ENCODE data around the gene VAC14.
"Not testable (repeated sequence)": the region's sequence is repeated elsewhere in the genome, so short reads cannot be mapped to it uniquely, and the experiment has no call there.

Gene VAC14

GRCh38 chr16:70800781-70801480, at the start of gene VAC14:
TSS of gene VAC14 (minus strand) at chr16:70801158. CDS start at chr16:70800900, 258 bp downstream.
- peak; percentile 90 for DNase-seq (ENCODE audit: low spot score)

DNA sequence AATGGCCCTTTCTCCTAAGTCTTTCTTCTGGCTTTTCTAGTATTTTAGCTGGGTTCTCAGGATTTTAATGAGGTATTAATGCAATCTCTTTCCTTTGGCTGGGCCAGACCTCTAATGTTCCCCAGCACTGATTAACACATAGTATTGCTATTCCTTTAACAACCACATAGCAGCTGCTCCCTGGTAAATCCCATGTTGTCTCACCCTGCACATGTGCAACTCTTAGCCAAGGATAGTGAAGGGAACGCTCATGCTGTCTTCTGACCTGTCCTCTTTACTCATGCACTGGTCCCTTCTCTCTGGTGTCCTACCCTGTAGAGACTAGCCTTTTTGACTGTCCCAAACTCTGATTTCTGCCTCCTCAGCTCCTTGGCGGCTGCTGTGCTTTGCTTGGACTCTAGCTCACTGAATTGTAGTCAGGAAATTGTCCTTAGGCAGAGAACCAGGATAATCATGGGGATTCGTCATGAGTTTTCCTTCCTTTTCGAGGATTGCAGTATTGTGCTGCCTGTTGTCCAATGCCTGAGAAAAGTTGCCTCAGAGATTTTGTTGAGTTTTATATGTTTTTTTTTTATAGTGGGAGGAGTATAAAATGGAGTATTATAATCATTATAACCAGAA, 22.6 kb upstream of the VAC14 start:
- not testable (repeated sequence) for DNase-seq (ENCODE audit: low spot score)

- not testable (repeated sequence) for DNase-seq (ENCODE audit: low spot score)
Measured at GRCh38 chr16:70822734-70823133, 21.8 kb upstream of the VAC14 start.

- DNase-seq (ENCODE audit: low spot score) = not testable (repeated sequence)
Measured at GRCh38 chr16:70818088-70818487, 17.1 kb upstream of the VAC14 start.

DNA sequence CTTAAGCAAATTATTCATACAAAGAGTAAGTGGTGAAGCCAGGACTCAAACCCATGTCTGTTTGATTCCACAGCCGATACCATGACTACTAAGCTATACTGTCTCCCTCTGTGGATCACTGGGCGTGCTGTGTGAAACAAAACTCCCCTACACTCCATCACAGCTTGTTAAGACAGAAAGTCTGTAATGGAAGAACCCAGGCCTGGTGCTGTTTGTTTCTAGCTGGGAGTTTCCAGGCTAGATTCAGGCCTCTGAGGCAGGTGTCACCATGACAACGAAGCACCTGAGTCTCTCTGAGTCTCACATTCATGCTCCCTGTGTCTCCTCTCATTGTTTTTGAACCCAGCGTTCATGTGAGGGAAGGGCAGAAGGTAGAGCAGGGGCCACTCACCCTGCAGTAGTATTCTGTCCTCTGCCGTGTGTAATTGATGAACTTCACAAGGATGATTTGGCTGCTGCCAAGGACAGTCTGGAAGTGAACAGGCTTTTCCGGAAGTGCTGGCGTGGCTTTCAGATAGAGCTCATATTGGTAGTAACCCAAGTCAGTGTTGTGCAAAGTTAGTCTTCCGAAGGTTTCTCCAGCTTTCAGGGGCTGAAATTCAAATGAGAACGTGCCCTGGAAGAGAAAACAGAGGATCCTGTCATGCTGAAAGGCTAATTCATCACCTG, 8.6 kb upstream of the VAC14 start:
- DNase-seq (ENCODE audit: low spot score) = no peak

DNA sequence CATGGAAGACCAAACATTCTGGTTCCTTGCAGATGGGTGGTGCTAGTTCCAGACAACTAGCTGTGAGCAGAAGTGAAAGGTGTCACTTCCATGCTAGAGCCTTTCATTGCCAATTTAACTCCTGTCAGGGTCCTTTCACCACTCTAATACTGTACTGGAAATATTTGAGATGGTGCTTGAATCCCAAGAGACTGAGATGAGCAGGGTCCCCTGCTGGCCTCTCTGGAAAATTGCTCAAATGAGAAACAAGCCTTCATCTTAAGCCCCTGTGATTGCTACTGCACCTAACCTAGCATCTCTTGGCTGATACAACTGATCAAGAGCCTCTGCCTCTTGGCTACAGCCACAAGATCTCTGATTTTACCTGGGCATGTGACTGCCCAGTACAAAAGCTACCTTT, 7.4 kb upstream of the VAC14 start:
- DNase-seq (ENCODE audit: low spot score) = no peak

DNA sequence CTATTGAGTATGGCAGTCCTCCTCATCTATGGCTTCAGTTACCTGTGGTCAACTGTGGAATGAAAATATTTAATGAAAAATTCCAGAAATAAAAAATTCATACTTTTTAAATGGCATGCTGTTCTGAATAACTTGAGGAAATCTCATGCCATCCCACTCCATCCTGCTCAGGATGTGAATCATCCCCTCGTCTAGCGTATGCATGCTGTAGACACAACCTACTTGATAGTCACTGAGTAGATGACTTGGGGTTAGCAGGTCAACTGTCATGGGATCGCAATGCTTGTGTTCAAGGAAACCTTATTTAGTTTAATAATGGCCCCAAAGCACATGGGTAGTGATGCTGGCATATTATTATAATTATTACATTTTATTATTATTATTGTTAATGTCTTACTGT, 4.8 kb upstream of the VAC14 start:
- no peak for DNase-seq (ENCODE audit: low spot score)

GRCh38 chr16:70805380-70805779, 4.4 kb upstream of the VAC14 start:
- DNase-seq (ENCODE audit: low spot score) = no peak

DNA sequence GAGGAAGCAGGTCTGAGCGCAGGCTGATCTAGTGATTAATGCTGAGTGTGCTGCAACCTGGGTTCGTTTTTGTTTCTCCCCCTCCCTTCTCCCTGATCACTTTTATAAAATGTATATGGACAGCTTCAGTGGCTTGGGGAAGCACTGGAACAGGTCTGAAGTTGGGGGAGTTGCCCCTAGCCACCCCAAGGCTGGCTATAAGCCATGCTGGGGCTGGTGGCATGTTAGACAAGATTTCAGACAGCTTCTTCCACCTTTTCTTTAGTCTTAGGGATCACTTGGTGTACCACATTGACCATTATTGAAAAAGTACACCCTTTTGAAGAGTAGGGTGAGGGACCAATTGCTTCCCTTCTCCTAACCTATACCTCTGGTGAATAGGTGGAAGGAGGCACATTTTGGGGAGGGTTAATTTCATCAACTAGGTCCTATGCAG, 3.8 kb upstream of the VAC14 start:
- no peak for DNase-seq (ENCODE audit: low spot score)

DNA sequence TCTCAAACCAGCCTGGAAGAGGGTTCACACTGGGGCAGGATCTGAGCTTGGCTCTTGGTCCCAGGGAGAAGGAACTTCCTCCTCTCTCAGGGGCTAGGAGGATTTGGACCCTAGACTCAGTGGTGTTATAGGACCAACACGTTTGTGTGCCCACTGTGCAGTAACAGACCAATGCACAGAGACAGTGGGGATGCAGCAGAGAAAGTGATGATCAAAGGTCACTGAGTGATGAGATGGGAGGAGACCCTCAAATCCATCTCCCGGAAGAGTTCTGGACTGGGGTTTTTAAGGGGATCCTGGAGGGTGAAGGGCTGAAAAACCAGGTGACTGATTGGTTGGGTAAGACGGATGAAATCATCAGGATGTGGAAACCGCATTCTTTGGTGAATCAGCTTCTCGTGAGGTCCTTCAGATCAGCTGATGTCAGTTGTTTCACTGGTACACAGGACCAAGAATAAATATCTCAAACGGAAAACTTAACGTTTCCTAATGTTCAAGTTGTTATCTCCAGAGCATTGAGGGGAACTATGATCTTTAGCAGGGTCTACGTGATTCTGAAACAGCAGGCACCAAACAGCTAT, 3.3 kb upstream of the VAC14 start:
- no peak for DNase-seq (ENCODE audit: low spot score)

- DNase-seq (ENCODE audit: low spot score) = no peak
Measured at GRCh38 chr16:70803319-70803718, 2.4 kb upstream of the VAC14 start.

GRCh38 chr16:70801611-70802010, 653 bp upstream of the VAC14 start:
- no peak for DNase-seq (ENCODE audit: low spot score)

- no peak for DNase-seq (ENCODE audit: low spot score)
Measured at GRCh38 chr16:70800311-70800710, 647 bp downstream of the VAC14 start.

GRCh38 chr16:70796301-70796700, 4.7 kb downstream of the VAC14 start:
- no peak for DNase-seq (ENCODE audit: low spot score)

DNA sequence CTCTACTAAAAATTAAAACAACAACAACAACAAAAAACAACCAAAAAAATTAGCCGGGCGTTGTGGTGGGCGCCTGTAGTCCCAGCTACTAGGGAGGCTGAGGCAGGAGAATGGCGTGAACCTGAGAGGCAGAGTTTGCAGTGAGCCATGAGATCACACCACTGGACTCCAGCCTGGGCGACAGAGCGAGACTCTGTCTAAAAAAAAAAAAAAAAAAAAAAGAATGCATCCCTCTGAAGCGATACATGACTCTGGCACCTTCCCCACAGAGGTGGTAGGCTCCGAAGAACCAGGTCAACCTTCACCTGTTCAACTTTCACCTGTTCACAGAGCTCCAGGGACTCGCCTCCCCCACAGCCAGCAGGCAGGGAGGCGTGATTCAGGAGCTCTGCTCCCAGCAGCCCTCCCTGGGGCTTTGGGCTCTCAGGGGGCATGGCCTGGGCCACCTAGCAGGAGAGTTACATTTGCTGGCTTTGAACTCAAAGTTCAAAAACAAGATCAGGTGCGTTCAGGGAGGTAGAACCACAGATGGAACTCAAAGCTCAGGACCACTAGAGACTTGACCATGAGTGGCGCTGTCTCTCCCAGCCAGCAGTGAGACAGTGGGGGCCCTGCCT, 5.6 kb downstream of the VAC14 start:
- no peak for DNase-seq (ENCODE audit: low spot score)

- no peak for DNase-seq (ENCODE audit: low spot score)
Measured at GRCh38 chr16:70793851-70794502, 7.0 kb downstream of the VAC14 start.

DNA sequence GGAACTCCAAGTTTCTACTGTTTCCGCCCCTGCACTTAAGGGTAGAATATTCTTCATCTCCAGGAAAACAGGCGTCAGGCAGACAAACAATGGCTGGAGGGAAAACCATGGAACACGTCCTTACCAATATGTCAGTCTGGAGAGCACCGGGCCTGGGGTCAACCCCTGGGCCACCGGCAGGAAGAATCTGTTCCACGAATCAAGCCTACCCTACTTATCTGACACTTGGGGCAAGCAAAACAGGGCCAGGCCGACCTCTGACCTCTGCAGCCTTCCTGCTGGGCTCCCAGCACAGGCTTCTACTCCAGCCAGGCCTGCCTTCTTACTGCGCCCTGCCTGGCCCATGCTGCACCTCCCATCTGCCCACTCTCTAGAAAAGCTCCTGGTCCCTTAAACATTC, 10.1 kb downstream of the VAC14 start:
- DNase-seq (ENCODE audit: low spot score) = no peak

- DNase-seq (ENCODE audit: low spot score) = no peak
Measured at GRCh38 chr16:70789595-70790447, 11.1 kb downstream of the VAC14 start.

GRCh38 chr16:70788668-70789594, 12.0 kb downstream of the VAC14 start:
- DNase-seq (ENCODE audit: low spot score) = no peak

Measured in putamen (tissue), 1 donor.